GM12801 (cell line): ENCODE data around the gene AAK1.

Source experiments
- CTCF ChIP-seq: IDR thresholded peaks from one replicate; pipeline ENCODE4 v1.5.1; 2011; ENCODE audit warnings: control low read depth; ENCODE audit not compliant: insufficient read length; ENCODE audit errors: extremely low read depth

The AAK1 gene

GRCh38 chr2:69643602-69644505 is at the start of gene AAK1:
Gene AAK1 (minus strand): TSS chr2:69643739. CDS start chr2:69643040, 699 bp downstream.
- TF ChIP-seq CTCF = no peak

- TF ChIP-seq CTCF = no peak
These were observed 48.9 kb upstream of the AAK1 start for GRCh38 chr2:69692424-69692823.

- no peak for TF ChIP-seq CTCF
These were observed 46.4 kb upstream of the AAK1 start for GRCh38 chr2:69689969-69690368.

GRCh38 chr2:69689466-69689865 is 45.9 kb upstream of the AAK1 start:
- no peak for TF ChIP-seq CTCF

- TF ChIP-seq CTCF = no peak
These were observed 44.6 kb upstream of the AAK1 start for GRCh38 chr2:69687971-69688611.

- no peak for TF ChIP-seq CTCF
These were observed 43.3 kb upstream of the AAK1 start for GRCh38 chr2:69686813-69687212.

GRCh38 chr2:69685321-69686048 is 41.9 kb upstream of the AAK1 start:
- no peak for TF ChIP-seq CTCF
